ENCODE measurements around the gene ENO2. TPM values are rescaled to one million over a fixed set of nuclear protein-coding genes. Genes with fewer than 3 reads are reported as not detected.

Gene ENO2
- total and polyA plus RNA-seq, 2 donors from 2014 or later, result 10.3 to 35.7 TPM

DNA sequence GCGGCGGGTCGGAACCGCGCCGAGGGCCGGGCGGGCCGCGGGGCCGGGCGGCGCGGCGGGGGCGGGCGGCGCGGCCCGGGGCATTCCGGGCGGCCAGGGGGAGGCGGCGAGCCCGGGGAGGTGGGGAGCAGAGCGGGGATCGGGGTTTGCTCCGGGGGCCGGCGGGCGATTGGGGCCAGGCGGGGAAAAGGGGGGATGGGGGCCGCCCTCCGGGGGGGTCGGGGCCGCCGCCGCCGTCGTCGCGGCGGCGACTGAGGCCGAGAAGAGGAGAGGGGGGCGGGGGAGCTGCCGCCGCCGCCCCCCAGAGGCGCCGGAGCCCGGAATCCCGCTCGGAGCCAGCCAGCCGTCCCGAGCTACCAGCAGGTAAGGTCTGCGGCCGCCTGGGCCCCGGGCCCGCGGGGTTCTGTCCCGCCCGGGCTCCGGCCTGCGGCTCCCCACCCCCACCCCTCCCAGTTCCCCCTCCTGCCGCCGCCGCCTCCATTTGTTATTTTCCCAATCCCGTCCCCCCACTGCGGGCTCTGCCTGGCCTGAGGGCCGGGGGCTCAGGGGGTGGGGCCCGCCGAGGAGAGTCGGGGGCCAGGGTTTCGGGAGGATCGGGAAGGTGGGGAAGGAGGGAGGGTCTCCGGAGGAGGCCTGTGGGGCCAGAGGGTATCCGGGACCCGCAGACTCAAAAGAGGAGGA, 13.8 kb downstream of the ENO2 start:
- peak in 3 of 5 donors; percentile 20 to 80 (median 79) for DNase-seq
- no peak for TF ChIP-seq CTCF (IDR thresholded peaks at IDR 0.05; ENCODE audit: borderline replicate concordance, extremely low read depth, insufficient read depth)
- no peak for FAIRE-seq
- Histone ChIP-seq H3K4me3 (ENCODE audit: low read length in 3 of 3) (peak overlapping the region; percentile 75 to 78 (median 76)), H3K4me1 (ENCODE audit: control insufficient read depth in 2 of 3, insufficient read depth in 2 of 3, low read depth in 1 of 3, low read length in 3 of 3) (peaks cover 0 to 51% (median 37%) of the 10 kb centered on the region in 3 donors), H3K9ac (ENCODE audit: low read length in 3 of 3) (peak overlapping the region; percentile 43 to 80 (median 61)), H3K36me3 (ENCODE audit: control insufficient read depth in 2 of 3, insufficient read depth in 3 of 3, low read length in 3 of 3) (peaks cover 0 to 3% (median 2%) of the 10 kb centered on the region in 3 donors), H3K27ac (ENCODE audit: low read depth in 2 of 2, low read length in 2 of 2) (peak overlapping the region; percentile 87 to 93), H3K9me3 (ENCODE audit: control insufficient read depth in 2 of 3, insufficient read depth in 1 of 3, low read length in 3 of 3) (no peaks in the 10 kb centered on the region), H3K27me3 (ENCODE audit: control insufficient read depth, insufficient read depth, low read length) (no peaks in the 10 kb centered on the region)
- intact Hi-C loops (cut with DNase I), result no loop called here

- no peak for TF ChIP-seq CTCF (IDR thresholded peaks at IDR 0.05; ENCODE audit: borderline replicate concordance, extremely low read depth, insufficient read depth)
- Histone ChIP-seq H3K27ac (ENCODE audit: low read depth in 2 of 2, low read length in 2 of 2) (peak overlapping the region; percentile 87 to 93), H3K4me1 (ENCODE audit: control insufficient read depth in 2 of 3, insufficient read depth in 2 of 3, low read depth in 1 of 3, low read length in 3 of 3) (peaks cover 0 to 51% (median 37%) of the 10 kb centered on the region in 3 donors), H3K4me3 (ENCODE audit: low read length in 3 of 3) (peak overlapping the region; percentile 75 to 78 (median 76)), H3K9ac (ENCODE audit: low read length in 3 of 3) (peak overlapping the region; percentile 43 to 80 (median 61)), H3K27me3 (ENCODE audit: control insufficient read depth, insufficient read depth, low read length) (no peaks in the 10 kb centered on the region), H3K36me3 (ENCODE audit: control insufficient read depth in 2 of 3, insufficient read depth in 3 of 3, low read length in 3 of 3) (peaks cover 2 to 3% (median 2%) of the 10 kb centered on the region in 3 donors), H3K9me3 (ENCODE audit: control insufficient read depth in 2 of 3, insufficient read depth in 1 of 3, low read length in 3 of 3) (no peaks in the 10 kb centered on the region)
- intact Hi-C loops (cut with DNase I), result no loop called here
- no peak for DNase-seq
- no peak for FAIRE-seq
These were observed 14.5 kb downstream of the ENO2 start for GRCh38 chr12:6928703-6929407.

DNA sequence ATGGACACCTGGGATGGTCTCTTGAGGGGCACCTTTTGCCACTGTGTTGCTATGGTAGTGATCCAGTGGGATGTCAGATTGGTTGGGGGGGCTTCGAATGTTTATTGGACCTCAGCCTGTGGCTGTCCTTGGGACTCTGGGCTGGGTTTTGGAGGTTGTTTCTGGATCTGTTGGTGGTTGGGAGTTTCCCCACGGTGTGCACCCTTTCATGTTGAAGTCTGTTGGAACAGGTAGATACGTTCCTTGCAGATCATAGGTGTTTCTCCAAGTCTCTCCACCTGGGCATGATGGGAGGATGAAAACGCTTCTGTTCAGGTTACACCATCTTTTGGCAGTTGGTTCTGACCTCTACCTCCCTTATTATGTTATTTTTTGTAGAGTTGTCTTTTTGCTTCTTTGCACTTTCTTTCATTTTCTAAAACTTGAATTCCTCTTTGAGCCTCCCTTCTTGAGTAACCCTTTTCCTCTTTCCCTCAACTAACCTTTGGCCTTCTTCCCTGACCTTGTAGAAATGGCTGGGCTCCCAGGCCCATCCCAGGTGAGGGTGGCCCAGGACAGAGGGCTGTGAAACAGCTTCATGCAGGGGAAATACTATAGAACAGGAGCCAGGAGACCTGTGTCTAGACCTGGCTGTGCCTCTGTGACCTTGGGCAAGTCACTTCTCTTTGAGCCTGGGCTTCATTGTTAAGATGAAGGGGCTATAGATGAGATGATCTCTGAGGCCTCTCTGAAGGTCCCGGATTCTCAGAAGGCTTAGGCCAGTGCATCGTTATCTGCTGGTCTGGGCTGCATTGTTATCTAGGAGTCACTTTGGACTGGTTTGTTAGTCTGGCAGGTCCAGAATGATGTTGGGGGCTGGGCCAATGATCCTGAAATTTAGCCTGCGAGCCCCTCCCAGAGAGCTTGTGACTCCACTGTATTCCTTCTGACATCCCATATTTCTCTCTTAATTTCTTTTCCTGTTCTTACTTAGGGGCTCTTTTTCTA, 15.4 kb downstream of the ENO2 start:
- Histone ChIP-seq H3K36me3 (ENCODE audit: control insufficient read depth in 2 of 3, insufficient read depth in 3 of 3, low read length in 3 of 3) (peaks cover 2 to 10% (median 3%) of the 10 kb centered on the region in 3 donors), H3K4me3 (ENCODE audit: low read length in 3 of 3) (peak overlapping the region; percentile 75 to 78 (median 76)), H3K4me1 (ENCODE audit: control insufficient read depth in 2 of 3, insufficient read depth in 2 of 3, low read depth in 1 of 3, low read length in 3 of 3) (peaks cover 0 to 43% (median 33%) of the 10 kb centered on the region in 3 donors), H3K27ac (ENCODE audit: low read depth in 2 of 2, low read length in 2 of 2) (peak overlapping the region; percentile 87 to 93), H3K9me3 (ENCODE audit: control insufficient read depth in 2 of 3, insufficient read depth in 1 of 3, low read length in 3 of 3) (no peaks in the 10 kb centered on the region), H3K27me3 (ENCODE audit: control insufficient read depth, insufficient read depth, low read length) (no peaks in the 10 kb centered on the region), H3K9ac (ENCODE audit: low read length in 3 of 3) (peak overlapping the region; percentile 43 to 80 (median 61))
- TF ChIP-seq CTCF (IDR thresholded peaks at IDR 0.05; ENCODE audit: borderline replicate concordance, extremely low read depth, insufficient read depth), result no peak
- intact Hi-C loops (cut with DNase I), result no loop called here
- no peak for FAIRE-seq
- DNase-seq, result peak in 1 of 5 donors; percentile 41
